ENCODE measurements around the gene ANAPC5.

DNA sequence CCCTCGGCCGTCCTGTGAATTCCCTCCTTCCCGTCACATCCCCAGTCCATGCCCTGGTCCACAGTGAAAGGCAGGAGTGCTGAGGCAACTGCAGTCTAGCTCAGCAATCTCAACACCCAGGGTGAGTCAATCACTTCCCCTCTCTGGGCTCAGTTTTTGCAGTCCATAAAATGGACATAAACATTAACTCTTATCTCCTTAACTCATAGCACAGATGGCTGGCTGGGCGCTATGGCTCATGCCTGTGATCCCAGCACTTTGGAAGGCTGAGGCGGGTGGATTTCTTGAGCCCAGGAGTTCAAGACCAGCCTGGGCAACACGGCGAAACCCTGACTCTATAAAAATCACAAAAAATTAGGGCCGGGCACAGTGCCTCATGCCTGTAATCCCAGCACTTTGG is 88.1 kb downstream of the ANAPC5 start:
- TF ChIP-seq, protein P1, sequence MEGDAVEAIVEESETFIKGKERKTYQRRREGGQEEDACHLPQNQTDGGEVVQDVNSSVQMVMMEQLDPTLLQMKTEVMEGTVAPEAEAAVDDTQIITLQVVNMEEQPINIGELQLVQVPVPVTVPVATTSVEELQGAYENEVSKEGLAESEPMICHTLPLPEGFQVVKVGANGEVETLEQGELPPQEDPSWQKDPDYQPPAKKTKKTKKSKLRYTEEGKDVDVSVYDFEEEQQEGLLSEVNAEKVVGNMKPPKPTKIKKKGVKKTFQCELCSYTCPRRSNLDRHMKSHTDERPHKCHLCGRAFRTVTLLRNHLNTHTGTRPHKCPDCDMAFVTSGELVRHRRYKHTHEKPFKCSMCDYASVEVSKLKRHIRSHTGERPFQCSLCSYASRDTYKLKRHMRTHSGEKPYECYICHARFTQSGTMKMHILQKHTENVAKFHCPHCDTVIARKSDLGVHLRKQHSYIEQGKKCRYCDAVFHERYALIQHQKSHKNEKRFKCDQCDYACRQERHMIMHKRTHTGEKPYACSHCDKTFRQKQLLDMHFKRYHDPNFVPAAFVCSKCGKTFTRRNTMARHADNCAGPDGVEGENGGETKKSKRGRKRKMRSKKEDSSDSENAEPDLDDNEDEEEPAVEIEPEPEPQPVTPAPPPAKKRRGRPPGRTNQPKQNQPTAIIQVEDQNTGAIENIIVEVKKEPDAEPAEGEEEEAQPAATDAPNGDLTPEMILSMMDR (IDR thresholded peaks at IDR 0.05): no peak
- no peak for TF ChIP-seq POLR2A (IDR thresholded peaks at IDR 0.05)

Data from esophagus squamous epithelium (tissue), 4 donors.